SU-DHL-6 (cell line): Measurements from ENCODE around the gene CAPRIN2.

Experiments
- CTCF ChIP-seq: fragments of 200-600 bp; sonication (generic); IDR thresholded peaks from one replicate; pipeline ENCODE4 v1.5.1; 2017; ENCODE audit warnings: antibody characterized with exemption, mild to moderate bottlenecking, low read length, moderate library complexity; ENCODE audit not compliant: insufficient read depth, poor library complexity, severe bottlenecking
- EZH2phosphoT487 ChIP-seq: fragments of 200-600 bp; sonication (generic), shearing (Covaris generic); conservative IDR thresholded peaks from 2 replicates; pipeline ENCODE4 v1.6.1; 2018; ENCODE audit warnings: mild to moderate bottlenecking, antibody characterized with exemption, low read length, moderate library complexity, mixed read lengths

DNA sequence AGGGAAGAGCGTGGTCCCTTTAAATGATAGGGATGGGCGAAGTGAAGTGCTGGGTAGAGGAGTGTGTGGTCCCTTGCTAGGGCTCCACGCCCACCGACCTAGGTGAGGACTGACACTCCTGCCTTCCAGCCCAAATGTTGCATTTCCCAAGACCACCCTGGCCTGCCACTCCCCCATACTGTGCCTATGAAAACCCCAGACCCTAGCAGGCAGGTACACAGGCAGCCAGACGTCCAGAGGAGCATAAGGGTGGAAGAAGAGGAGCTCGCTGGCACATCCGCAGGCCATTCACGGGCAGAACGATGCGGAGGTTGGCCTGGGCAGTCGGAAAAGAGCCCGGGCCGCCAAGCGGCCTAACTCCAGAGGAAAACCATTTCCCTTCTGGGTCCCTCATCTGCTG is 58.3 kb downstream of the CAPRIN2 start:
- TF ChIP-seq CTCF, result no peak
- no peak for TF ChIP-seq EZH2phosphoT487
